Fibroblast of pulmonary artery (primary cell): ENCODE measurements around the gene SORCS1.

ENCODE experiments used
- DNase-seq: peaks from one replicate; pipeline ENCODE4 v3.0.0-alpha.2; 2010; ENCODE audit warnings: low read depth
- H3K4me3 ChIP-seq: replicated peaks from 2 replicates; pipeline ENCODE4 v1.5.1; 2011; ENCODE audit warnings: low read depth, mild to moderate bottlenecking, control low read depth, low read length, moderate library complexity
- TF ChIP-seq, protein P1 (sequence below): IDR thresholded peaks from 2 replicates; pipeline ENCODE4 v1.5.1; 2011; ENCODE audit warnings: mild to moderate bottlenecking, control low read depth, low read length, inconsistent platforms; ENCODE audit errors: missing control alignments

SORCS1 gene

DNA sequence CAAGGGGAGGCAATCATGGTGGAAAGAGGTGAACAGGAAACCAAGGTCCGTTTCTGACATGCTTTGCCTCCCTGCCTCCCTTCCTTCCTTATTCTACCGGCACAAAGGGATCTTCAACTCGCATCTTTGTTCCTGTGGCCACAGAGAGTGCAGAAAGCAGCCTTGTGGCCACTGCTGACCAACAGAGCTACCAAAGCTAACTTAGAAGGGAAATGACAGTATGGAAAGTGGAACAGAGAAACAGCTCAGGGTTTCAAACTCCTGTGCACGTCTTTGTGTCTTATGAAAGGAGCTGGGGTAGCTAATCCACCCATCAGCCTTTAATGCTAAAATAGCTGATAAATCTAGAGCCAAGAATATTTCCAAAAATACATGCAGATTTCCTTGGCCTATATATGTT, 588.0 kb downstream of the SORCS1 start:
- TF ChIP-seq, protein P1, sequence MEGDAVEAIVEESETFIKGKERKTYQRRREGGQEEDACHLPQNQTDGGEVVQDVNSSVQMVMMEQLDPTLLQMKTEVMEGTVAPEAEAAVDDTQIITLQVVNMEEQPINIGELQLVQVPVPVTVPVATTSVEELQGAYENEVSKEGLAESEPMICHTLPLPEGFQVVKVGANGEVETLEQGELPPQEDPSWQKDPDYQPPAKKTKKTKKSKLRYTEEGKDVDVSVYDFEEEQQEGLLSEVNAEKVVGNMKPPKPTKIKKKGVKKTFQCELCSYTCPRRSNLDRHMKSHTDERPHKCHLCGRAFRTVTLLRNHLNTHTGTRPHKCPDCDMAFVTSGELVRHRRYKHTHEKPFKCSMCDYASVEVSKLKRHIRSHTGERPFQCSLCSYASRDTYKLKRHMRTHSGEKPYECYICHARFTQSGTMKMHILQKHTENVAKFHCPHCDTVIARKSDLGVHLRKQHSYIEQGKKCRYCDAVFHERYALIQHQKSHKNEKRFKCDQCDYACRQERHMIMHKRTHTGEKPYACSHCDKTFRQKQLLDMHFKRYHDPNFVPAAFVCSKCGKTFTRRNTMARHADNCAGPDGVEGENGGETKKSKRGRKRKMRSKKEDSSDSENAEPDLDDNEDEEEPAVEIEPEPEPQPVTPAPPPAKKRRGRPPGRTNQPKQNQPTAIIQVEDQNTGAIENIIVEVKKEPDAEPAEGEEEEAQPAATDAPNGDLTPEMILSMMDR, result no peak
- no peak overlapping the region for H3K4me3 ChIP-seq
- no peak for DNase-seq

DNA sequence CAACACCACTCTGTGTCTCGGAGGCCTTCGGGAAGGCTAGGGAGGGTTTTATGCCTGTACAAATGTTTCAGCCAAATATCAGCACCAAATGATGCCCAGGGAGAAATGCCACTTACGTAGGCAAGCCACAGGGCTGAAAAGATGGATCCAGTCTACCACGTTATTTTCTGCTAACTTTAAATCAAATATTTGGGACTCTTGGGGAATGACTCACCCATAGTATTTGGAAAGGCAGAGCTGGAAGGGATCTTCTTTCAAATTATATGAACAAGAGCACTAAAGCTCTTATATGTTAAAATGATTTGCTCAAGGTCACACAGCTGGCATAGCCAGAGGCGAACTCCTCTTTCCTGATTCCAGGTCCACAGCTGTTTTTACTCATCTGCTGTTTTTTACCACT, 591.4 kb downstream of the SORCS1 start:
- DNase-seq, result peak; percentile 69
- no peak overlapping the region for H3K4me3 ChIP-seq
- TF ChIP-seq, protein P1, result no peak

DNA sequence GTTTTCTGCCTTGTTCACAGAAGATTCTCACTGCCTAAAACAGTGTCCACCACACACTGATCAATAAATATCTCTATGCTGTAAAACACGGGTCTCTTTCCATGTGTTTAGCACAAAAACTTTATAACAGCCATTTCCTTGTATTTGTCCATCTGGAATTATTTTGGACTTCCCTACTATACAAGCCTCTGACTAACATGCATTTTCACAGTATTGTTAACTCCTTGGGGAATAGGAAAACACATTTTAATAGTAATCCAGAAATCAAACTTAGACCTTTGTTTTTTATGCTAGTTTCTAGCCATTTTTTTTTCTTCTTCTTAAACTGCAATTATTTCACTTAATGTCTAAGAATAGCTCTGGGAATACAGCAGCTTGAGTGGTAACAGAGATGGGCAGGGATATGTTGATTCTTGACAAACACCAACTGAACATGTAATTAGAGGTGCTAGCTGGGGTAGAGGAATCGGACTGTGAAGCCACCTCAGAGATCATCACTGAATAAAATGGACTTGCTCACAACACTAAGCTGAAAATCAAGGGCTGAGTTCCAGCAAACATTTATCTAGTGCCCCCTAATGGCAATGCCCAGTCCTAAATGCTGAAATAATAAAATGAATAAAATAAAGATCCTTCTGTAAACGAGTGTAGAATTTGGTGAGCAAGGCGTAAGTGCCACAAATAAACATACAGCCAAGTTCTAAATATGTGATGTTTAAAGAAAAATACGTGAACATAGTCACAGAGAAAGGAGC, 593.1 kb downstream of the SORCS1 start:
- H3K4me3 ChIP-seq, result no peak overlapping the region
- TF ChIP-seq, protein P1, result peak; percentile 82
- peak; percentile 78 for DNase-seq

DNA sequence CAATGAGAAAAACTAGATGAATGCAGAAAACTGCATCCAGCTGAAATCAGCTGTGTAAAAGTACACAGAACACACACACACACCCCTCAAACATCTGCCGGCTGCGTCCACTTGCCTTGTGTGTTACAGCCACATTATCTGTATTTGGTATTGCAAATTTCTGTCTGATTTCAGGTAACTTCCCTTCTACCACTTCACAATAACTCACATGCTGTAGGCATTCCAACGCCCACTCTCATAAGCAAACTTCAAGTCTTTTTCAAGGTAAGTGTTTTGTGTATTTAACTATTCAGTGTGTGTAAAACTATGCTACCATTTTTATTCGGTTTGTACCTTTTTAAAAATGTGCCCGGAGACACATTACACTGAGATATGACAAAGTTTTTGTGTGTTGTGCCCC, 594.2 kb downstream of the SORCS1 start:
- no peak for DNase-seq
- TF ChIP-seq, protein P1, result no peak
- H3K4me3 ChIP-seq, result no peak overlapping the region

DNA sequence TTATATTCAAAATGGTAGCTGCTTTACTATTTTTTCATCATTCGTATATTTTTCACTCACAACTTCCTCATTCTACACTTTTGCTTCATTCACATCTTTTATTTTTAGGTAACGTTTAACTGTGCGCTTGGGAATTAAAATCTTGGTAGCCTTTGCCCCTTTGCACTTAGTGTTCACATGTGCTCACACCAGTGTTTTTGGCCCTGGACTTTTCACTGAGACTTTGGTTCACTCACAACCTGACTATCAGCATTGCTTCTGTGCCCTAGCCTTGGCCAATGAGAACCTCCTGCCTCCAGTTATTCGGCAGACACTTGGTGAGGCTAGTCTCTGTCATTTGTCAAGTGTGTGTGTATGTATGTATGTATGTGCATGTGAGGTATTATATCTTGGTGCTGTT, 596.9 kb downstream of the SORCS1 start:
- no peak for DNase-seq
- H3K4me3 ChIP-seq, result no peak overlapping the region
- TF ChIP-seq, protein P1, result no peak

DNA sequence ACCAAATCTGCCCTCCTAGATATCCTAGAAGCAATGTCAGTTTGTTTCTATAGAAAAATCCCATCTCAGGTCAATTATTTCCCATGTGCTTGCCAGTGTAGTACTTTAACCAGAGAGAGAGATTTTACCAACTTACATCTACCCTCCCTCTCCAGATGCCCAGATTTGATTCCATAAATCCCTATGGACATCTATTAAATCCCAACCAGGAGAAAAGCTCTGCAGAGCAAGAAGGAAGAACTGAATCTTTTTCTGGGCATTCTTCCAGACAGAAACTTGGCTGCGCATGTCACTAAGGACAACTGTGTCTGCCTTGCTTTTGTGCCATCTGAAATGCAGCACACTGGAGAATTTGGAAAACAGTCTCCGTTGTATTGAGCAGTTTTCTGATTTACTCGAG, 597.6 kb downstream of the SORCS1 start:
- DNase-seq, result peak; percentile 33
- TF ChIP-seq, protein P1, result no peak
- H3K4me3 ChIP-seq, result no peak overlapping the region

DNA sequence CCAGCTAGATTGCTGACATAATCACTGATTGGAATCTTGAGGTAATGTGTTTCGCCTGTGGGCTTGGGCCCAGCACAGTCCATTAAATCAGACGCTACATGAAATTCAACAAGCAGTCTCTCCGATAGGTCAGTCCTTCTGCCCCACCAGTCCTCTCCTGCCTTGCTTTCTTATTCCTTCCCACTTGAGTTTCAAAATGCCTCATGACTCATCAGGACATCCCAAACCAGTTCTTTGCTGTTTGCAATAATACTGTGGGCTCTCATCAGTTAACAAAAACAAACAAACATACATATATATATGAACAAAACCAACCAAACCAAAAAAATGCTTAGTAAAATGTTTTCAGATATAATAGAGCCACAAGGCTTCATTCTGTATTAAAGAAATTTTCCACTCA, 599.0 kb downstream of the SORCS1 start:
- TF ChIP-seq, protein P1, result no peak
- peak; percentile 55 for DNase-seq
- H3K4me3 ChIP-seq, result no peak overlapping the region
